ENCODE results near the gene CHGA. TPM values are rescaled to one million over a fixed set of nuclear protein-coding genes. Genes with fewer than 3 reads are reported as not detected.

Gene CHGA
- total RNA-seq, 1 experiment from 2014 or later, result not detected

DNA sequence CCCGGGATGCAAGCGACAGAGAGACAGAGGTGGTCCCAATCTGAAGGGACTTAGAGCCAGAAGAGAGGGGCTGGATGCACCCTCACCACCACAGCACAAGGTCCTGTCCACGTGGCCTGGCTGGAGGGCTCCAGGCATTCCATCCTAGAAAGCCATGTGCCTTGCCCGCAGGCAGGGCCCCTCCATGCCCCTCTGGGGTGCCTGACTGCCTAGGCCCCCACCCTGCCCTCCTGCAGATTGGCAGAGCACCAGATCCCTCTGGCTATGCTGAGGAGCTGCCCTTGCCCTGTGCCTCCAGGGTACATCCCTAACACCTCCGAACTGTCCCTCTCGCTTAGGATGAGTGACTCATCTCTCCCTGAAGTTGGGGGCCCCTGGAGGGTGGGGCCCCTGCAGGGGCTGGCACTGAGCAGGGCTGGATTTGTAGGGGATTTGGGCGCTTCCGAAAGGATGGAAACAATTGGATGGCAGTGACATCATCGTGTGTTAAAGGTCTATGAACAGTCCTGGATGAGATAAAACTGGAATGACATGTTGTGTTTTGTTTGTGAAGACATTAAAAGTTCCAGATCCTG, 50.9 kb downstream of the CHGA start:
- Histone ChIP-seq H3K79me2 (ENCODE audit: insufficient read depth, low read length) (no peaks in the 10 kb centered on the region), H3K9ac (ENCODE audit: low read length) (no peak overlapping the region), H3K4me3 (replicated peaks in 1 of 2; ENCODE audit: low read depth in 1 of 2, low read length in 2 of 2) (no peak overlapping the region), H3K4me1 (ENCODE audit: control insufficient read depth in 1 of 2, insufficient read depth in 2 of 2, low read length in 2 of 2) (no peaks in the 10 kb centered on the region), H3K4me2 (ENCODE audit: low read length) (no peak overlapping the region), H2AFZ (ENCODE audit: low read depth, low read length, poor library complexity, severe bottlenecking) (no peak overlapping the region), H3K9me3 (ENCODE audit: control insufficient read depth in 1 of 2, insufficient read depth in 1 of 2, low read depth in 1 of 2, low read length in 2 of 2) (peaks cover 0 to 5% of the 10 kb centered on the region in 2 experiments; a peak in 1 of 4 replicates), H4K20me1 (ENCODE audit: insufficient read depth) (no peaks in the 10 kb centered on the region), H3K27ac (ENCODE audit: low read depth, low read length) (no peak overlapping the region), H3K9me2 (ENCODE audit: insufficient read depth) (no peaks in the 10 kb centered on the region), H3K36me3 (ENCODE audit: control insufficient read depth in 1 of 2, insufficient read depth in 2 of 2, low read length in 2 of 2) (peaks cover 0 to 6% of the 10 kb centered on the region in 2 experiments; a peak in 1 of 4 replicates), H3K27me3 (ENCODE audit: insufficient read depth, low read length) (no peaks in the 10 kb centered on the region)
- BruUV-seq (replicated peaks), result no TSS peak
- TF ChIP-seq CBX3 (IDR thresholded peaks at IDR 0.05; ENCODE audit: low read depth), result no peak
- TF ChIP-seq YY1 (IDR thresholded peaks at IDR 0.05; ENCODE audit: extremely low read depth, insufficient replicate concordance, low read depth, low read length), result no peak
- TF ChIP-seq, protein P1, sequence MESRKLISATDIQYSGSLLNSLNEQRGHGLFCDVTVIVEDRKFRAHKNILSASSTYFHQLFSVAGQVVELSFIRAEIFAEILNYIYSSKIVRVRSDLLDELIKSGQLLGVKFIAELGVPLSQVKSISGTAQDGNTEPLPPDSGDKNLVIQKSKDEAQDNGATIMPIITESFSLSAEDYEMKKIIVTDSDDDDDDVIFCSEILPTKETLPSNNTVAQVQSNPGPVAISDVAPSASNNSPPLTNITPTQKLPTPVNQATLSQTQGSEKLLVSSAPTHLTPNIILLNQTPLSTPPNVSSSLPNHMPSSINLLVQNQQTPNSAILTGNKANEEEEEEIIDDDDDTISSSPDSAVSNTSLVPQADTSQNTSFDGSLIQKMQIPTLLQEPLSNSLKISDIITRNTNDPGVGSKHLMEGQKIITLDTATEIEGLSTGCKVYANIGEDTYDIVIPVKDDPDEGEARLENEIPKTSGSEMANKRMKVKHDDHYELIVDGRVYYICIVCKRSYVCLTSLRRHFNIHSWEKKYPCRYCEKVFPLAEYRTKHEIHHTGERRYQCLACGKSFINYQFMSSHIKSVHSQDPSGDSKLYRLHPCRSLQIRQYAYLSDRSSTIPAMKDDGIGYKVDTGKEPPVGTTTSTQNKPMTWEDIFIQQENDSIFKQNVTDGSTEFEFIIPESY (IDR thresholded peaks at IDR 0.05; ENCODE audit: extremely low read depth, insufficient replicate concordance, low read length), result no peak
- no peak for TF ChIP-seq SIN3A (IDR thresholded peaks at IDR 0.05; ENCODE audit: low read depth)
- POLR2A ChIA-PET, result no interaction called here
- CTCF ChIA-PET, result no interaction called here
- RAD21 ChIA-PET (ENCODE audit: low non-redundant PET in 1 of 2, low total read pairs in 2 of 2, uncharacterized antibody in 2 of 2, unreplicated experiment in 2 of 2), result no interaction called here
- ATAC-seq (no peak), DNase-seq (ENCODE audit: low read depth, low spot score) (no peak)
- intact Hi-C loops (cut with micrococcal nuclease), result loop anchor here (5.0 kb wide), 1 partner anchor 163 kb away; no protein-coding TSS in a partner anchor

DNA sequence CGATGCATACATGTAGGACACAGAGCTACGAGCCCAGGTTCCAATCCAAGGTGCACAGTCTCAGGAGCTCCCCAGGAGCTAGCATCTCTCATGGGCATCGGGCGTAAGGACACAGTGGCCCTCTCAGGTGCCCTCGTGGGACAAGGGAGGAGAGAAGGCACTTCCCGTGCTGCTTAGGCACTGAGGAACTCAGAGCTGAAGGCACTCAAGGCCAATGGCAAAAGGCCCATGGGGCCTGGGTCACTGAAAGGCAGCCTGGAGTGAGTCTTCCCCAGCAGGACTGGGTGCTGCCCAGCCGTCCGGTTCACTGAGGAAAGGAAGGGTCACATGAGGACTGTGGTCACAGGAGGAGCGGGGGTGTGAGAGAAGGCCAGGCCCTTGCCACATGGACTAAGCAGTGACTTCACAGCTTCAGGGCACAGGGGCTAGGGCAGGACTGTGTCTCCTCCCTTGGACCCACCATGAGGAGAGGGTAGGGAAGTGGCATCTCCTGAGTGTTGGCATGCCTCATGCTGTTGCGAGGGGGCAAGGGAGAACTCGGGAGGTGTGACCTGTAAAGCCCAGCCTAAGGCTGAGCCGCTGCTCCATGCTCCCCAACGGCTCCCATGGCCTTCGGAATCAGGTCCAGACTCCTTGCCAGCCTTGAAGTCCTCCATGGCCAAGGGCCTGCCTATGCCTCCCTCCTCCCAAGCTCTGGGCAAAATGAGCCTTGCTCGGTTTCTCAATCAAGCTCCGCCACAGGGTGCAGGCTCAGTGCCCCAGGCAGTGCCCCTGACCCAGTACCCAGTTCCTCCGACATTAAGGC, 51.8 kb downstream of the CHGA start:
- ChIA-PET POLR2A (no interaction called here), RAD21 (ENCODE audit: low non-redundant PET in 1 of 2, low total read pairs in 2 of 2, uncharacterized antibody in 2 of 2, unreplicated experiment in 2 of 2) (no interaction called here), CTCF (no interaction called here)
- DNase-seq (ENCODE audit: low read depth, low spot score) (no peak), ATAC-seq (no peak)
- no peak overlapping the region for H2AFZ ChIP-seq (ENCODE audit: low read depth, low read length, poor library complexity, severe bottlenecking)
- H3K79me2 ChIP-seq (ENCODE audit: insufficient read depth, low read length), result no peaks in the 10 kb centered on the region
- no peak overlapping the region for H3K9ac ChIP-seq (ENCODE audit: low read length)
- BruUV-seq (replicated peaks), result no TSS peak
- no peak overlapping the region for H3K4me3 ChIP-seq (replicated peaks in 1 of 2; ENCODE audit: low read depth in 1 of 2, low read length in 2 of 2)
- peaks cover 0 to 5% of the 10 kb centered on the region in 2 experiments; a peak in 1 of 4 replicates for H3K9me3 ChIP-seq (ENCODE audit: control insufficient read depth in 1 of 2, insufficient read depth in 1 of 2, low read depth in 1 of 2, low read length in 2 of 2)
- H3K9me2 ChIP-seq (ENCODE audit: insufficient read depth), result no peaks in the 10 kb centered on the region
- H3K4me2 ChIP-seq (ENCODE audit: low read length), result no peak overlapping the region
- no peaks in the 10 kb centered on the region for H3K4me1 ChIP-seq (ENCODE audit: control insufficient read depth in 1 of 2, insufficient read depth in 2 of 2, low read length in 2 of 2)
- peaks cover 0 to 6% of the 10 kb centered on the region in 2 experiments; a peak in 1 of 4 replicates for H3K36me3 ChIP-seq (ENCODE audit: control insufficient read depth in 1 of 2, insufficient read depth in 2 of 2, low read length in 2 of 2)
- no peaks in the 10 kb centered on the region for H3K27me3 ChIP-seq (ENCODE audit: insufficient read depth, low read length)
- intact Hi-C loops (cut with micrococcal nuclease), result loop anchor here (5.0 kb wide), 1 partner anchor 163 kb away; no protein-coding TSS in a partner anchor
- H4K20me1 ChIP-seq (ENCODE audit: insufficient read depth), result no peaks in the 10 kb centered on the region
- no peak overlapping the region for H3K27ac ChIP-seq (ENCODE audit: low read depth, low read length)
- TF ChIP-seq, protein P2, sequence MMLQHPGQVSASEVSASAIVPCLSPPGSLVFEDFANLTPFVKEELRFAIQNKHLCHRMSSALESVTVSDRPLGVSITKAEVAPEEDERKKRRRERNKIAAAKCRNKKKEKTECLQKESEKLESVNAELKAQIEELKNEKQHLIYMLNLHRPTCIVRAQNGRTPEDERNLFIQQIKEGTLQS (IDR thresholded peaks at IDR 0.05), result no peak
- no peak for TF ChIP-seq SRF (IDR thresholded peaks at IDR 0.05; ENCODE audit: low read depth)
- TF ChIP-seq, protein P1 (IDR thresholded peaks at IDR 0.05; ENCODE audit: extremely low read depth, insufficient replicate concordance, low read length), result no peak
- no peak for TF ChIP-seq EGR1 (IDR thresholded peaks at IDR 0.05; ENCODE audit: low read depth)
- no peak for TF ChIP-seq SIN3A (IDR thresholded peaks at IDR 0.05; ENCODE audit: low read depth)
- no peak for TF ChIP-seq ZFX (IDR thresholded peaks at IDR 0.05)
- no peak for TF ChIP-seq ZNF274 (IDR thresholded peaks at IDR 0.05; ENCODE audit: low read depth, low read length)
- no peak for TF ChIP-seq EZH2phosphoT487 (IDR thresholded peaks at IDR 0.05; ENCODE audit: borderline replicate concordance)
- no peak for TF ChIP-seq POLR2A (IDR thresholded peaks at IDR 0.05; ENCODE audit: borderline replicate concordance, extremely low read depth, insufficient read depth, insufficient read length)
- no peak for TF ChIP-seq EZH2 (IDR thresholded peaks at IDR 0.05)
- no peak for TF ChIP-seq RAD21 (IDR thresholded peaks at IDR 0.05; ENCODE audit: low read depth)

All from HCT116 (cell line).